Measurements from ENCODE around the gene DBX1. TPM values are rescaled to one million over a fixed set of nuclear protein-coding genes. Genes with fewer than 3 reads are reported as not detected.
A peak's percentile ranks its signal among the peaks of the same experiment; 100 is the strongest.

DBX1 gene
- total RNA-seq, 1 experiment from 2014 or later: 0.15 TPM

DNA sequence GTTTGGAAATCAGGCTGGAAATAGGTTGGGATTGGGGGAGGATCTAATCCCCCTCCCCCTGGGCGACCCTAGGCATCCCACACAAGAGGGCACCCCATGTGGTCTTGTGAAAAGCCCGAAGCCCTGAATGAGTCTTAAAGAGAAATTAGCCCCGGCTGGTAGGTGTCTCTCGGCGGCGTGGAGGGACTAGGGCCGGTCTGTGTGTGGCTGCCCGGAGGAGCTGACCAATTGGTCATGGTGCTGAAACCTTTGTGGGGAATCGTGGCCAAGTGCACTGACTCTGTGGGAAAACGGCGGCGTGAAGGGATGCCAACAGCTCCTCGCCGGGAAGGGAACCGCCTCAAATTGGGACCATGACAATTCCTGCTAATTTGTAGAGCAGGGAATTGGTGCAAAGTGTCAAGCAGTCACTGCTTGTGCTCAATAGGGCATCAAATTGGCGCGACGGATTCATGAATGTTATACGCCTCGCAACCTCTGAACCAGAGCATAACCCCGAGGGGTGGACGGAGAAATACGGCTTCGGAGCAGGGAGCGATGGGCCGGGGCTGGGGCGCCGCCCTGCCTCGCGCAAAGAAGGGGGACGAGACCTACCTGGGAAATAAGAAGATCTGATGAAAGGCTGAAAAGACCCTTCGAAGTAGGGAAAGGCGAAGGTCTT lies 1.5 kb downstream of the DBX1 start:
- Histone ChIP-seq H3K9ac (ENCODE audit: extremely low read depth, insufficient read length, low read length) (no peak overlapping the region), H3K27me3 (ENCODE audit: insufficient read depth, low read length) (peaks cover 83% of the 10 kb centered on the region), H3K4me2 (ENCODE audit: insufficient read depth, insufficient read length, low read length) (peak overlapping the region; percentile 7), H3K79me1 (ENCODE audit: insufficient read depth, low read depth, low read length, poor library complexity, severe bottlenecking) (no peaks in the 10 kb centered on the region), H3K18ac (ENCODE audit: insufficient read length, low read depth, low read length) (no peak overlapping the region), H3K14ac (ENCODE audit: insufficient read depth, low read length) (no peak overlapping the region), H4K91ac (ENCODE audit: insufficient read length, low read depth, low read length) (no peak overlapping the region), H3K4ac (ENCODE audit: low read depth, low read length) (no peak overlapping the region), H2AK5ac (ENCODE audit: insufficient read length, low read length) (no peak overlapping the region), H3K9me3 (ENCODE audit: control insufficient read depth, low read depth, low read length) (no peaks in the 10 kb centered on the region), H3K23ac (ENCODE audit: insufficient read length, low read depth, low read length) (no peak overlapping the region), H2BK15ac (ENCODE audit: low read depth, low read length) (no peak overlapping the region), H3K4me1 (ENCODE audit: insufficient read depth, low read length) (peaks cover 4% of the 10 kb centered on the region; the same call in 1 of the 2 replicates), H3K23me2 (ENCODE audit: insufficient read length, low read depth, low read length, poor library complexity, severe bottlenecking) (peaks cover 15% of the 10 kb centered on the region), H3K56ac (ENCODE audit: insufficient read length, low read depth, low read length) (no peak overlapping the region), H2BK12ac (ENCODE audit: insufficient read length, low read depth, low read length) (no peak overlapping the region), H2AFZ (ENCODE audit: low read length) (no peak overlapping the region), H4K20me1 (ENCODE audit: control insufficient read depth, insufficient read depth, insufficient read length) (peaks cover 6% of the 10 kb centered on the region), H2BK120ac (ENCODE audit: low read depth, low read length, poor library complexity, severe bottlenecking) (no peak overlapping the region), H3K27ac (ENCODE audit: insufficient read length, low read depth, low read length) (no peak overlapping the region), H4K5ac (ENCODE audit: insufficient read length, low read depth, low read length) (no peak overlapping the region), H3K79me2 (ENCODE audit: insufficient read depth, low read length) (no peaks in the 10 kb centered on the region), H2BK5ac (ENCODE audit: insufficient read length, low read length) (no peak overlapping the region), H2BK20ac (ENCODE audit: low read depth, low read length, poor library complexity, severe bottlenecking) (no peak overlapping the region), H3T11ph (ENCODE audit: low read length) (no peak overlapping the region), H4K8ac (replicated peaks; ENCODE audit: insufficient read length, low read depth, low read length) (no peak overlapping the region)
- no peak overlapping the region; a peak in 2 of 7 replicates for H3K27ac Mint-ChIP-seq
- DNase-seq: peak; percentile 84
- H3K27me3 Mint-ChIP-seq (ENCODE audit: low read depth): peaks cover 99% of the 10 kb centered on the region
- WGBS (ENCODE audit: extremely low coverage, insufficient read length, low lambda C conversion rate): no CpG with 5 or more reads among the region's 33 CpGs
- peak overlapping the region in 1 of 2 experiments; percentile 74; a peak in 3 of 5 replicates for H3K4me3 Mint-ChIP-seq
- H3K4me1 Mint-ChIP-seq: peaks cover 70 to 82% of the 10 kb centered on the region in 2 experiments
- peaks cover 0 to 6% of the 10 kb centered on the region in 2 experiments; a peak in 1 of 5 replicates for H3K9me3 Mint-ChIP-seq
- no peaks in the 10 kb centered on the region; a peak in 2 of 7 replicates for H3K36me3 Mint-ChIP-seq (ENCODE audit: insufficient read depth in 1 of 3, low read depth in 3 of 3)
- TF ChIP-seq, protein P1, sequence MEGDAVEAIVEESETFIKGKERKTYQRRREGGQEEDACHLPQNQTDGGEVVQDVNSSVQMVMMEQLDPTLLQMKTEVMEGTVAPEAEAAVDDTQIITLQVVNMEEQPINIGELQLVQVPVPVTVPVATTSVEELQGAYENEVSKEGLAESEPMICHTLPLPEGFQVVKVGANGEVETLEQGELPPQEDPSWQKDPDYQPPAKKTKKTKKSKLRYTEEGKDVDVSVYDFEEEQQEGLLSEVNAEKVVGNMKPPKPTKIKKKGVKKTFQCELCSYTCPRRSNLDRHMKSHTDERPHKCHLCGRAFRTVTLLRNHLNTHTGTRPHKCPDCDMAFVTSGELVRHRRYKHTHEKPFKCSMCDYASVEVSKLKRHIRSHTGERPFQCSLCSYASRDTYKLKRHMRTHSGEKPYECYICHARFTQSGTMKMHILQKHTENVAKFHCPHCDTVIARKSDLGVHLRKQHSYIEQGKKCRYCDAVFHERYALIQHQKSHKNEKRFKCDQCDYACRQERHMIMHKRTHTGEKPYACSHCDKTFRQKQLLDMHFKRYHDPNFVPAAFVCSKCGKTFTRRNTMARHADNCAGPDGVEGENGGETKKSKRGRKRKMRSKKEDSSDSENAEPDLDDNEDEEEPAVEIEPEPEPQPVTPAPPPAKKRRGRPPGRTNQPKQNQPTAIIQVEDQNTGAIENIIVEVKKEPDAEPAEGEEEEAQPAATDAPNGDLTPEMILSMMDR (conservative IDR thresholded peaks at IDR 0.05): no peak
